ENCODE data around the gene MAMLD1. TPM values are rescaled to one million over a fixed set of nuclear protein-coding genes. Genes with fewer than 3 reads are reported as not detected.

The MAMLD1 gene
- total RNA-seq, 1 donor from 2014 or later: 11.2 TPM

- no peak for DNase-seq (ENCODE audit: low spot score)
Observed at GRCh38 chrX:150456941-150457340, 93.8 kb downstream of the MAMLD1 start.

DNA sequence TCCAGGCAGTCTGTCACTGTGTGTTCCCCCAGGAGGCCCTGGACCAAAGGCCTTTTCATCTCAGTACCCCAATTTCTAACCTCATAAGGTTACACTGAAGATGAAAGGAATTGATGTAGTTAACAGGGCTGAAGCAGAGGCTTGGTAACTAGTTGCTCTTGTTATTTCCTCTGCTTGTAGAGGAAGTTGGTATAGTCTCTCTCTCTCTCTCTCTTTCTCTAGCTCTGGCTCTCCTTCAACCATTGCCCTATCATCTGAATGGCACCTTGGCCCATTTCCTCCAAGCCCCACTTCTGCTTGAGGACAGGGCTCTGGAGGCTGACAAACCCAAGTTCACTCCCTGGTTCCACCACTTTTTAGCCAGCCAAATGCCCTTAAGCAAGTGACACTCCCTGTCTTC is 96.1 kb downstream of the MAMLD1 start:
- DNase-seq (ENCODE audit: low spot score): no peak

DNA sequence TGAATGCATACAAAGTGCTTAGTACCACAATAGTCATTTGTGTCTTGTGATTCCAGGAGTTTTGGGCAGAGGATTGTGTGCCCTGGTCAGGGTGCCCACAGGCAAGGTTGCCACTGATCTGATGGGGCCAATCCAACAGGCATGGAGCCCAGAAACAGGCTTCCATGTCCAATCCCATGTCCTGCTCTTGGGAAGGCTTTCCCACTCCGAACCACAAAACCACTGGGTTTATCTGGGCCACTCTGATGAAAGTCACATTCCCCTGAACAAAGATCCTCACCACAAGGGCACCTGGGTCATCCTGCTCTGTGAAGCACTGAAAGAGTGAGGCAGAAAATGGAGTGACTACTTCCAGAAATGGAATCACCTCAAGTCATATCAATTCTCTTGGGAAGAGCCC is 96.9 kb downstream of the MAMLD1 start:
- no peak for DNase-seq (ENCODE audit: low spot score)

- no peak for DNase-seq (ENCODE audit: low spot score)
Observed at GRCh38 chrX:150460781-150461180, 97.7 kb downstream of the MAMLD1 start.

DNA sequence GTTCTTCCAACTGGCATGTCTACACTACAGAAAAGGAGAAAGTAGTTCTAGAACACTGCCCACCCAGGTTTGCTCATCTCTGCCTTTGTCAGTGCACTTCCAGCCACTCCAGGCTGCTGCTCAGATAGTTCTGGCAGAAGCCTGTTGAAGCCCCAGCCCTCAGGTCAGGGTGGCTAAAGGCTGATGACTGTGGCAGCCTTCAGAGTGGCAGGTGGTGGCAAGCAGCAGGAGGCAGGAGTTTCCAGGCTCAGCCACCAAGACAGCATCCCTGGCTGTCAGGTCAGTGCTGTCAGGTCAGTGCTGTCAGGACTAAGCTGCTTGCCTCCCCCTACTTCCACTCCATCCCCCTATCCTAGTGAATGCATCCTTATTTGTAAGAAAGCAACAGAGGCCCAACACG is 100.4 kb downstream of the MAMLD1 start:
- no peak for DNase-seq (ENCODE audit: low spot score)

- no peak for DNase-seq (ENCODE audit: low spot score)
Observed at GRCh38 chrX:150464001-150464400, 100.9 kb downstream of the MAMLD1 start.

GRCh38 chrX:150465326-150465725 is 102.2 kb downstream of the MAMLD1 start:
- no peak for DNase-seq (ENCODE audit: low spot score)

DNA sequence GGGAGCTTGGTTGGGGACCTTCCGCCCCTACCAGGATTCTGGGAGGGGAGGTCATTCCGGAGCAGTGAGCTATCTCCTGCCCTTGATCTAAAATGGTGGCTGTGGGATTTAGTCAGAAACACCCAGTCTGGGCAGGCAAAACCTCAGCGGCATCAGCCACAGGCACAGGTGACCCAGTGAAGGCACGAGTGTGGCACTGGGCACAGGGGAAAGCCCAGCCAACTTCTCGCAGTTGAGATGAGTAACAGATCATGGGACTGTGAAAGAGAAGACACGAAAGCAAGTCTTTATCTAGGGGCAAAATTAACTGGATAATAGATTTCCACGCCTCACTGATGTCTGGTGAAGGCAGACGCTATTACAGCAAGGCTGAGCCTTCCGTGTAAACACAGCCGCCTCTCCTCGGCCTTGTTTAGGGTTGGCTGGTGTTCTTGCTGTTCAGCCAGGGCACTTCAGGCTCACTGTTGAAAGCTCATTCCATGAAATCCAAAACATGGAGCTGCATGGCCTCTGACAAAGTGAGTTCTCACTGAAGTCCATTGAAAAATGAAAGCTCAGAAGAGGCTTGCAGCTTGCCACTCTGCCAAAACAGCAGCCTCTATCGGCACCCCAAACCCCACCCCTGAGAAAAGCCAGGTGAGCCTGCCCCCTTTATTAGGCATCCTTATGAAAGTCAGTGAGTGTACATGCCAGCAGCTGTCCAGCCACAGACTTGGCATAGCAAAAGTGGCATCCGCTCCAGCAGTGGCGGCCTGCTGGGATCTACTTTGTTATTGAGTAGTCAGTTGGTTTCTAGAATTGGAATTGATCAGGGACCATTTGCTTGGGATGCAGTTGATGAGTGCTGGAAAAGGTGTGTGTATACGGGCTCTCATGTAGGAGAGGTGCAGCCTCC is 103.0 kb downstream of the MAMLD1 start:
- DNase-seq (ENCODE audit: low spot score): no peak

- DNase-seq (ENCODE audit: low spot score): no peak
Observed at GRCh38 chrX:150472306-150472705, 109.2 kb downstream of the MAMLD1 start.

- no peak for DNase-seq (ENCODE audit: low spot score)
Observed at GRCh38 chrX:150473371-150473770, 110.3 kb downstream of the MAMLD1 start.

DNA sequence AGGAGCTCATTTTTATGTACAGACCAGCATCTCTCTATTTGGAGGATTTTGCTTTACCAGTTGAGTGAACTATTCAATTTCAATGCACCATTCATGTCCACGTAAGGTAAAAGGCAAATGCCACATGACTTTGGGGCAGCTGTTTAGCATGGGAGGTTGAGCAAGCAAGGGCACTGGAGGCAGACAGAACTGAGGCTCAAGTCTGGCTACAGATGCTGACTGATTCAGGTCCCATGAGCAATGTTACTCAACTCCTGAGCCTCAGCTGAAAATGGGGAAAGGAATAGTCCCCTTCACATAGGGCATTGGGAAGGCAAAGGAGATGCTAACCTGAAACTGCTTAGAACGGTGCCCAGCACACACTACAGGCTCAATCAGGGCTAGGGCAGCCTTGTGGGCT is 112.3 kb downstream of the MAMLD1 start:
- DNase-seq (ENCODE audit: low spot score): no peak

- DNase-seq (ENCODE audit: low spot score): no peak
Observed at GRCh38 chrX:150476164-150476699, 113.1 kb downstream of the MAMLD1 start.

- DNase-seq (ENCODE audit: low spot score): no peak
Observed at GRCh38 chrX:150477371-150477770, 114.3 kb downstream of the MAMLD1 start.

- DNase-seq (ENCODE audit: low spot score): no peak
Observed at GRCh38 chrX:150478496-150479492, 115.7 kb downstream of the MAMLD1 start.

GRCh38 chrX:150482537-150483206 is 119.6 kb downstream of the MAMLD1 start:
- DNase-seq (ENCODE audit: low spot score): no peak

DNA sequence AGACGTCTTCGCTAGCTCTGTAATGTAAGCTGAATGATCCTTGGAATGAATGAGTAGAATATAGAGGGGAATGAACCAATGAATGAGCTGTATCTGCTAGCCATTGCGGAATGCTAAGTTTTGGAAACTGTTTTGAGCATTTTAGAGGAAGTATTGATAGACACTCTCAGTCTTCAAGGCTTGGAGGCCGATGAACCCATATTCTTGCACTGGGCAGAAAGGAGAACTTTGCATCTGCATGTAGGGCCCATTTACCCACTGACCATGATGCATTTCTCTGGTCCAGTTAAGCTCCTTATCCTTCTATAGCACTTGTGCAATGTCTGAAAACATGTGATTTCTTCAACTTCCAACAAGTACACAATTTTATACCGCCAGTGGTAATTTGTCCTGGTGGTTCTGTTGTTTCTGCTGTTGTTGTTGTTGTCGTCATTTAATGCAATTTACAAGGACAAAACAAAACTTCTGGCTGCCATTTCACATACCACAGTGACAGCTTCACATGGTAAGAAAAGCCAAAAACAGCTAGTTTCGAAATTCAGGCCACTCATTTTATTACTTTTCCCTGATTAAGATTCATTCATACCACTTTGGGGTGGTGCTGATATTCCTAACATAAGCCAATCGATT is 120.4 kb downstream of the MAMLD1 start:
- no peak for DNase-seq (ENCODE audit: low spot score)

DNA sequence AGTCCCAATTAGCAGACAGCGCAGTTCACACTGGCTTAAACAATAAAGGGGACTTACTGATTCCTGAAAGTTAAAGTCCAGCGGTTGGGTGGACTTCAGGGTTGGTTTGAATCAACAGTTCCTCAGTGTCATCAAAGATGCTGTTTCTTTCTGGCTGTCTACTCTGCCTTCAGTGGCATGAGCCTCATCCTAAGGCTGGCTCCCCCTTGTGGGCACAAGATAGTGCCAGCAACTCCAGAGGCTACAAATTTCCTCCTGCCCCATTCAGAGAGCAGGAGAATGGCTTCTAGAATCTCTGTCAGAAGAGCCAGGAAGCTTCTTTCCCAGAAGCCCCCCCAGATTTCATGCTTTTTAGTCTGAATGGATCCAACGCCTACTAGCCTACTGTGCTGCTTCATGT is 122.9 kb downstream of the MAMLD1 start:
- DNase-seq (ENCODE audit: low spot score): no peak

DNA sequence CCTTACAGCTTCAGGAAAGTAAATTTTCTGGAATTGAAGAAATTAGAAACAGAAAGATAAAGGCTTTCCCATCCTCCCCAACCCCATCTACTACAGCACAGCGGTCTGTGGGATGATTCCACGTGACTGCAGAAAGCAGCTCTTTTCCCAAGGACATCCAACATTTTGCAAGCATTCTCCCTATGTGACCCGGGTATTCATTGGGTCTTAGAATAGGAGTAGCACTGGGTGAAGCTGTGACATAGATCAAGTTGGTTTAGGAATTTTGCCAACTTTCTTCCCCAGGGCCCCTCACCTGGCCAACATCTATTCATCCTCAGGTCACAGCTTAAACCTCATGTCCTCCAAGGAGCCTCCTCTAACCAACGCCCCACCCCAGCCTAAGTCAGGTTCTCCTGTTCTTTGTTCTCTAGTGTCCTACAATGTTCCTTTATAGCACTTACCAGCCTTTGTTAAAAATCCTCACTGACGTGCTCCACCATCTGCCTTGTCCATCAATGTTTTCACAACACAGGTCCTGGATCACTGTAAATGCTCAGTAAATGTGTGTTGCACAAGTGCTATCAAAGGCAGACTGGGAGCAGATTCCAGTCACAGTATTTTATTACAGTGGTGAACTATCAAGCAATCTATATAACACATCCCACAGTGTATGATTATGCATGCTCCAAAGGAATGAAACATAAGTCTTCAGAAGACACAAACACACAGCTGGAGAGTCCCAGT is 124.4 kb downstream of the MAMLD1 start:
- DNase-seq (ENCODE audit: low spot score): no peak

- DNase-seq (ENCODE audit: low spot score): no peak
Observed at GRCh38 chrX:150489359-150490015, 126.4 kb downstream of the MAMLD1 start.
